Stimulated activated CD4-positive, alpha-beta T cell treated with anti-CD3 and anti-CD28 coated beads, Interleukin-2, amount 100 ng/mL, for 4 hours (primary cell): ENCODE results near the gene ZNF541.
"Not testable (repeated sequence)": the region's sequence is repeated elsewhere in the genome, so short reads cannot be mapped to it uniquely, and the experiment has no call there.

Source experiments
- DNase-seq: peaks from one replicate; pipeline ENCODE4 v3.0.0-alpha.2; 2020; ENCODE audit warnings: low read depth

ZNF541 gene

GRCh38 chr19:47600246-47601179 is 27.6 kb upstream of the ZNF541 start:
- DNase-seq: peak; percentile 100

GRCh38 chr19:47599671-47600245 is 26.8 kb upstream of the ZNF541 start:
- not testable (repeated sequence) for DNase-seq

- DNase-seq: no peak
Observed at GRCh38 chr19:47598407-47599349, 25.7 kb upstream of the ZNF541 start.

DNA sequence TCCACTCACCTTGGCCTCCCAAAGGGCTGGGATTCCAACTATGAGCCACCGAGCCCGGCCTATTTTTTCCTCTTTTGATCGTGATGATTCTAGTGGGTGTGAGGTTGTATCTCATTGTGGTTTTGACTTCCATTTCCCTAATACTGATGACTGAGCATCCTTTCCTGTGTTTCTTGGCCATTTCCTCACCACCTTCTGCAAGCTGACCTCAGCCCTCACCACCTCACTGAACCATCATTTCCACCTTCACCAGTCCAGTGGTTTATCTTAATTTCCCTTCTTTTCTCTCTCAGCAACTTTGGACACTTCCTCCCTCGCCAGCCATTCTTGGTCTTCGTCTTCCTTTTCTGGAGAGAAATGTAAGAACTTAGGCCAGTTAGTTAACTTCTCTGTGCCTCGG is 23.0 kb upstream of the ZNF541 start:
- DNase-seq: no peak

GRCh38 chr19:47593860-47594259 is 20.9 kb upstream of the ZNF541 start:
- no peak for DNase-seq

GRCh38 chr19:47589824-47590223 is 16.9 kb upstream of the ZNF541 start:
- no peak for DNase-seq

DNA sequence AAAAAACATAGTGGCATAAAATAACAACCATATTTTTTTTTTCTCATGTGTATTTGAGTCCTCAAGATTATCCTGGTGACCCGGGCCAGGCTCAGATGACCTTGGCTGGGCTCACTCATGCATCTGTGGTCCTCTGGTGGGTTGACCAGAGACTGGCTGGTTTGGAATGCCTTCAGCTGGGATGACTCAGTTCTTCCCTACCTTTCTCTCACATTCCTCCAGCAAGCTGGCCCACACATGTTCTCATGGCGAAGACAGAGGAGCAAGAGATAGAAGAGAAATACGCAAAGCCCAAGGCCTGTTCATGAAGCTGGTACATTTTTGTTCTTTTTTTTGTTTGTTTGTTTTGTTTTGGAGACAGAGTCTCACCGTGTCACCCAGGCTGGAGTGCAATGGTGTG is 14.3 kb upstream of the ZNF541 start:
- no peak for DNase-seq

- not testable (repeated sequence) for DNase-seq
Observed at GRCh38 chr19:47583161-47583560, 10.2 kb upstream of the ZNF541 start.

GRCh38 chr19:47582320-47582909 is 9.5 kb upstream of the ZNF541 start:
- no peak for DNase-seq

DNA sequence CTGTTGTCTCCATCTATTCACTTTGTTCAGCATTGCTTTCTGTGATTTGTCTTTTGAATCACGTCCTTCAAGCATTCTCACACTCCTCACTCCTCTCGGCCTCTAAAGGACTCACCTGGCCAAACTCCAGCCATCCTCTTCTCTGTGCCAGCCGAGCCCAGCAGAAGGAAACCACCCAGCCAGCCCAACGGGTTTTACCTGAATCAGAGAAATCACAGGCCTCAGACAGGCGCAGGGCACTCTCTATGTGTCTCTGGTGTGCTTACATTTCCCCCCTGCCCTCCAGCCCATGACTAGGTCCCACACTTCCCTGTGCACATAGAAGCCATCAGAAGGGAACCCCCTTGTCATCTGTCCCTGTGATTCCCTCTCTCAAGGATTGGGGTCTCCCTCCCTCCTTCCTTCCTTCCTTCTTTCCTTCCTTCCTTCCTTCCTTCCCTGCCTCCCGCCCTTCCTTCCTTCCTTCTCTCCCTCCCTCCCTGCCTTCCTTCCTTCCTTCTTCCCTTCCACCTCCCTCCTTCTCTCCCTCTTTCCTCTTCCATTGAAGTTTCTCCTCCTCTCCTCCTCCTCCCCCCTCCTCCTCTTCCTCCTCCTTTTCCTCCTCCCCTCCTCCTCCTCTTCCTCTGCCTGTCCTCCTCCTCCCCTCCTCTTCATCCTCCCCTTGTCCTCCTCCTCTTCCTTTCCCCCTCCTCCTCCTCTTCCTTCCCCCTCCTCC is 8.8 kb upstream of the ZNF541 start:
- DNase-seq: no peak

- no peak for DNase-seq
Observed at GRCh38 chr19:47580397-47580796, 7.4 kb upstream of the ZNF541 start.

DNA sequence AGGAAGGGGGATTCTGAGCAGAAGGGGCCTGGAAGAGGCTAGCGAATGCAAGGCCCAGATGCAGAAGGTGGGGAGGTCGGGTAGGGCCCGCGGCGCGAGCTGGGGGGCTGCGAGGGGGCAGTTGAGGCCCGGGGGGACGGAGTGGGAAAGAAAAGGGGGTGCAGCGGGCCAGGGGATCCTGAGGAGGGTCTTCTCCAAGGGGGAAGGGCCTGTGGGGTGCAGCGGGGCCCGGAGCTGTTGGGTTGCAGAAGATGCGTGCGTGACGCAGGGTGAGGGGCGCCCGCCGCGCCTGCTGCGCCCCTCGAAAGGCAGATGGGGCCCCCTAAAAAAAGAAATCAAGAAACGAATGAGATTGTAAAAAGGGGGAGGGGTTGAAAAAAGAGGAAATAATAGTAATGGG is 313 bp downstream of the ZNF541 start:
- DNase-seq: no peak

DNA sequence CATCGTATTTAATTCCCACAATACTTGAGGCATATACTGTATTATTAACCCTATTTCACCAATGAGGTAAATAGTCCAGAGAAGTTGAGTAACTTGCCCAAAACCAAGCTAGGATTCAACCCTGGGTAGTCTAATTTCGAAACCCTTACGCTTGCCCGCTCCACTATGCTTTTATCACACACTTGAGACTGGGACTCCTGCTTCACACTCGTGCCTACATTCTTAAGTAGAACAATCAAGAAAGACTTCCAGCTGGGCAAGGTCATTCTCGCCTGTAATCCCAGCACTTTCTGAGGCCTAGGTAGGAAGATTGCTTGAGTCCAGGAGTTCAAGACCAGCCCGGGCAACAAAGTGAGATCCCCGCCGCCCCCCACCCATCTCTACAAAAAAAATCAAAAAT is 3.6 kb downstream of the ZNF541 start:
- DNase-seq: no peak

GRCh38 chr19:47564081-47564480 is 8.9 kb downstream of the ZNF541 start:
- no peak for DNase-seq

DNA sequence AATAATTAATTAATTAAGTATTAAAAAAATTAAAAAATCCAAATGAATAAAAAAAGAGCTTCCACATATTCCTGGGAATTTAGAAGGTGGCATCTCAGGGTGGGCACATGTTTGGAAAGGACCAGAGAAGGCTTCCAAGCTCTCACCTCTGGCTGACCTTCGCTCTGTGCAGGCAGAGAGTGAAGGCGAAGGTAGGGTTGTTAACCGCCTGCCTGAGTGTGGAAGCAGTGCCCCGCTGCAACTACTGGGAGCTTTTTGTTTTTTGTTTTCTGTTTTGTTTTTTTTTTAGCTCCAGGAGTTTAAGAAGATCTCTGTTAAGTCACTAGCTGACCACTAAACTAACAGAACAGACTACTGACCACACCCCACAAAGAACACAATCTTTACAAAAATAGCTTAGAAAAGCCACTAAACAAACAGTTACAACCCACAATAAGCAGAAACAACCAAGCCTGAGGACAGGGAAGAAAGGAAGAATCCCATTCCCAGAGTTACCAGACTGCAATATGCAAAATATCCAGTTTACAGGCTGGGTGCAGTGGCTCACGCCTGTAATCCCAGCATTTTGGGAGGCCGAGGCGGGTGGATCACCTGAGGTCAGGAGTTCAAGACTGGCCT is 11.4 kb downstream of the ZNF541 start:
- DNase-seq: no peak

- no peak for DNase-seq
Observed at GRCh38 chr19:47560999-47561398, 11.9 kb downstream of the ZNF541 start.

DNA sequence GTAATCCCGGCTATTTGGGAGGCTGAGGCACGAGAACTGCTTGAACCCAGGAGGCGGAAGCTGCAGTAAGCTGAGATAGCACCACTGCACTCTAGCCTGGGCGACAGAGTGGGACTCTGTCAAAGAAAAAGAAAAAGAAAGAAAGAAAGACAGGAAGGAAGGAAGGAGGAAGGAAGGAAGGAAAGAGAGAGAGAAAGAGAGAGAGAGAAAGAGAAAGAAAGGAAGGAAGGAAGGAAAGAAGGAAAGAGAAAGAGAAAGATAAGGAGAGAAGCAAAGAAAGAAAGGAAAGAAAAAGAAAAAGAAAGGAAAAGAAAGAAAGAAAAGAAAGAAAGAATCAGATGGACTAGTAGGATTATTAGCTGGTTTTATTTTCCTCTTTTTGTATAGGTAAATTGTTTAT is 22.8 kb downstream of the ZNF541 start:
- no peak for DNase-seq

GRCh38 chr19:47549261-47549862 is 23.6 kb downstream of the ZNF541 start:
- no peak for DNase-seq

GRCh38 chr19:47547199-47547598 is 25.7 kb downstream of the ZNF541 start:
- DNase-seq: no peak
